Endothelial cell (in vitro differentiated cells): ENCODE data around the gene NBAS. TPM values are rescaled to one million over a fixed set of nuclear protein-coding genes. Genes with fewer than 3 reads are reported as not detected.
"Not testable (repeated sequence)": the region's sequence is repeated elsewhere in the genome, so short reads cannot be mapped to it uniquely, and the experiment has no call there.

ENCODE experiments used
- DNase-seq: peaks from one replicate; pipeline ENCODE4 v3.0.0; 2021; ENCODE audit warnings: low spot score
- H3K27ac Mint-ChIP-seq: one replicate; pipeline ENCODE4 v1.8.0; 2021; ENCODE audit warnings: mixed read lengths, inconsistent platforms; ENCODE audit not compliant: unreplicated experiment
- H3K27me3 Mint-ChIP-seq: one replicate; pipeline ENCODE4 v1.8.0; 2021; ENCODE audit warnings: mild to moderate bottlenecking, moderate library complexity, mixed read lengths, inconsistent platforms; ENCODE audit not compliant: unreplicated experiment
- H3K36me3 Mint-ChIP-seq: one replicate; pipeline ENCODE4 v1.8.0; 2021; ENCODE audit warnings: mild to moderate bottlenecking, low read depth, mixed read lengths, inconsistent platforms; ENCODE audit not compliant: unreplicated experiment
- H3K4me1 Mint-ChIP-seq: one replicate; pipeline ENCODE4 v1.8.0; 2021; ENCODE audit warnings: mild to moderate bottlenecking, mixed read lengths, inconsistent platforms; ENCODE audit not compliant: unreplicated experiment
- H3K4me3 Mint-ChIP-seq: one replicate; pipeline ENCODE4 v1.8.0; 2021; ENCODE audit warnings: mild to moderate bottlenecking, mixed read lengths, inconsistent platforms; ENCODE audit not compliant: unreplicated experiment
- H3K9me3 Mint-ChIP-seq: one replicate; pipeline ENCODE4 v1.8.0; 2021; ENCODE audit warnings: mixed read lengths, inconsistent platforms; ENCODE audit not compliant: unreplicated experiment
- CTCF ChIP-seq: fragments of 200-600 bp; sonication (generic); IDR thresholded peaks from one replicate; pipeline ENCODE4 v1.5.0; 2021; ENCODE audit warnings: antibody characterized with exemption; ENCODE audit not compliant: unreplicated experiment
- total RNA-seq: library from RNA; stranded (reverse); fragmentation: NEBNext Ultra II Directional; extraction: Animal tissue kit (Norgen Biotek cat#: 25700); gene quantifications from one replicate; pipeline ENCODE4 v1.2.1, GENCODE V29; 2021; ENCODE audit not compliant: unreplicated experiment

The NBAS gene
- total RNA-seq, 1 donor from 2014 or later = 52.8 TPM

- TF ChIP-seq CTCF = no peak
- H3K36me3 Mint-ChIP-seq = peaks cover 8% of the 10 kb centered on the region
- peaks cover 2% of the 10 kb centered on the region for H3K27me3 Mint-ChIP-seq
- no peak overlapping the region for H3K4me3 Mint-ChIP-seq
- no peak for DNase-seq
- H3K9me3 Mint-ChIP-seq = no peaks in the 10 kb centered on the region
- H3K4me1 Mint-ChIP-seq = peaks cover 16% of the 10 kb centered on the region
- H3K27ac Mint-ChIP-seq = no peak overlapping the region
These were observed 54.8 kb downstream of the NBAS start for GRCh38 chr2:15506229-15506819.

DNA sequence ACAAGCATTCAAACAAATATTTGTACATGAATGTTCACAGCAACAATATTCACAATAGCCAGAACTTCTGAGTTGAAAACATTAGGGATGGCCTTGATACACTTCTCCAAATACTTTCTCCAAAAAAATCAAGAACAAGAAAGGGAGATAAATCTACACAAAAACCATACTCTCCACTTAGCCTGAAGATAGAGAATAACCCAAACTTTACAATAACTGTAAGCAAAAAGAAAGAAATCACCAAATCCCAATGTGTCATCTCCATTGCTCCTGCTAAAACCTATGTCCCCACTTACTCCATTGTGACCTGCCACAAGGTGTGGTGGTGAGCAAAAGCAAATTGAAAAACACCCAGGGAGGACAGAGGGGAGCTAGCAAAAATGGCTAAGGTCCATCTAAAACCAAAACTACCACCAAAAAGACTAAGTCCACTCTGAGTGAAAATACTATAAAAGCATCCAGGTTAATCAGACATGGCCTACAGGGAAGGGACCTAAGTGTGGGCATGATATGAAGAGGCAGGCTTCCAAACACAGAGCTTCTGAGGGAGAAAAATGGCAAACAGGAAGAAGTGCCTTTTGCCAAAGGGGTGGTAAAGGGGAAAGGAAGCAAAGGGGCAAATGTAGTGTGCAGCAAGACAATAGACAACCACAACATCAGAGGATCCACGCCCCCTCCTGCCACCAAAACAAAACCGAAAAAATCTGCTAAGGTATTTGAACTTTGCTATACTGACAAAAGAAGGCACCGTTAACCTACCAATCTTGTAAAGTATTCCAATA is 56.1 kb downstream of the NBAS start:
- H3K27ac Mint-ChIP-seq = no peak overlapping the region
- no peak for TF ChIP-seq CTCF
- H3K36me3 Mint-ChIP-seq = peaks cover 3% of the 10 kb centered on the region
- H3K27me3 Mint-ChIP-seq = peaks cover 3% of the 10 kb centered on the region
- peaks cover 16% of the 10 kb centered on the region for H3K4me1 Mint-ChIP-seq
- DNase-seq = no peak
- H3K4me3 Mint-ChIP-seq = no peak overlapping the region
- H3K9me3 Mint-ChIP-seq = no peaks in the 10 kb centered on the region

GRCh38 chr2:15499251-15499650 is 61.9 kb downstream of the NBAS start:
- H3K27ac Mint-ChIP-seq, H3K4me1 Mint-ChIP-seq, H3K4me3 Mint-ChIP-seq, H3K27me3 Mint-ChIP-seq, H3K9me3 Mint-ChIP-seq, DNase-seq: not testable (repeated sequence)
- H3K36me3 Mint-ChIP-seq = peaks cover 11% of the 10 kb centered on the region

DNA sequence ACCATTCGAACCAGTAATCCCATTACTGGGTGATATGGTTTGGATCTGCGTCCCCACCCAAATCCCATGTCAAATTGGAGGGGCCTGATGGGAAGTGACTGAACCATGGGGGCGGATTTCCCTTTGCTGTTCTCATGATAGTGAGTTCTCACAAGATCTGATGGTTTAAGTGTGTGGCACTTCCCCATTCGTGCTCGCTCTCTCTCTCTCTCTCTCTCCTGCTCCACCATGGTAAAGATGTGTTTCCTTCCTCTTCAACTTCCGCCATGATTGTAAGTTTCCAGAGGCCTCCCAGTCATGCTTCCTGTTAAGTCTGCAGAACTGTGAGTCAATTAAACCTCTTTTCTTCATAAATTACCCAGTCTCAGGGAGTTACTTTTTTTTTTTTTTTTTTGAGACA is 62.6 kb downstream of the NBAS start:
- peaks cover 2% of the 10 kb centered on the region for H3K27me3 Mint-ChIP-seq
- peaks cover 11% of the 10 kb centered on the region for H3K36me3 Mint-ChIP-seq
- peak overlapping the region; percentile 39 for H3K27ac Mint-ChIP-seq
- peak overlapping the region; percentile 4 for H3K4me3 Mint-ChIP-seq
- no peak for TF ChIP-seq CTCF
- DNase-seq = no peak
- H3K9me3 Mint-ChIP-seq = no peaks in the 10 kb centered on the region
- H3K4me1 Mint-ChIP-seq = no peaks in the 10 kb centered on the region

DNA sequence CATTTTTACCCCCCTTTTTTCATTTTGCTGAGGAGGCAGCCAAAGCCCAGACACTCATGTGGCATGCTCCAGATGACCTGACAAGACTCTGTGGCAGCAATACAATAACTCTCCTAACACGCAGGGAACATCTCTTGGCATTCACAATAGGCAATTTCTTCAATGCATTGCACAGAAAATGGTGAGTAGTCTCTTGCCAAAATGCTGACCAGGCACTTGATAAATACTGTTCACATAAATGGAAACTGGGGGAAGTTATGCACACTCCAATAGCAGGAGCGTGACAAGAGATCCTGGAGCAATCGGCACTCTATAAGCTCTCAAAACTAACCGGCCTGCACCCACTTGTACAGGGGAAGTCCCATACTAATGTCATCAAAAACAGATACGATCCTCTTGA is 66.3 kb downstream of the NBAS start:
- H3K9me3 Mint-ChIP-seq = no peaks in the 10 kb centered on the region
- DNase-seq = no peak
- no peaks in the 10 kb centered on the region for H3K4me1 Mint-ChIP-seq
- H3K36me3 Mint-ChIP-seq = peaks cover 11% of the 10 kb centered on the region
- no peak overlapping the region for H3K4me3 Mint-ChIP-seq
- no peak overlapping the region for H3K27ac Mint-ChIP-seq
- H3K27me3 Mint-ChIP-seq = no peaks in the 10 kb centered on the region
- TF ChIP-seq CTCF = no peak
